WTC11 (cell line): ENCODE measurements around the gene GORAB. TPM values are rescaled to one million over a fixed set of nuclear protein-coding genes. Genes with fewer than 3 reads are reported as not detected.

ENCODE experiments used
- ATAC-seq: fragments of 200-7000 bp; cut with Tn5 transposase; 2 replicates; pipeline ENCODE4 v1.10.0; 2021; ENCODE audit warnings: mild to moderate bottlenecking, moderate library complexity
- CTCF ChIA-PET: fragments of 300-600 bp; sonication (Branson Sonifier 250); formaldehyde crosslinking; loops from one replicate; lab custom pipeline; 2021; ENCODE audit warnings: antibody characterized with exemption; lab: Charles Lee
- POLR2A ChIA-PET: fragments of 350-600 bp; sonication (Branson Sonifier 250); formaldehyde crosslinking; loops from one replicate; lab custom pipeline; 2021; ENCODE audit warnings: antibody characterized with exemption; lab: Charles Lee
- DNase-seq: peaks from one replicate; pipeline ENCODE4 v3.0.0; 2021; ENCODE audit warnings: low spot score
- H3K27ac Mint-ChIP-seq: 2 replicates; pipeline ENCODE4 v1.8.0; 2021; ENCODE audit warnings: mixed read lengths
- H3K27me3 Mint-ChIP-seq: 2 replicates; pipeline ENCODE4 v1.8.0; 2021; ENCODE audit warnings: low read depth, mild to moderate bottlenecking, moderate library complexity, mixed read lengths
- H3K36me3 Mint-ChIP-seq: 2 replicates; pipeline ENCODE4 v1.8.0; 2021; ENCODE audit warnings: mixed read lengths
- H3K4me1 Mint-ChIP-seq: 2 replicates; pipeline ENCODE4 v1.8.0; 2022; ENCODE audit warnings: mixed read lengths
- H3K4me3 Mint-ChIP-seq: 2 replicates; pipeline ENCODE4 v1.8.0; 2021; ENCODE audit warnings: mild to moderate bottlenecking, moderate library complexity, mixed read lengths
- H3K9me3 Mint-ChIP-seq: 2 replicates; pipeline ENCODE4 v1.8.0; 2021; ENCODE audit warnings: mixed read lengths
- ATF1 ChIP-seq: sonication (generic); formaldehyde crosslinking; IDR thresholded peaks from 2 replicates; pipeline ENCODE4 v1.8.1; 2023; ENCODE audit warnings: mild to moderate bottlenecking, moderate library complexity, missing genetic modification reagents
- CREB1 ChIP-seq: sonication (generic); formaldehyde crosslinking; IDR thresholded peaks from 2 replicates; pipeline ENCODE4 v1.8.0; 2023; ENCODE audit warnings: mild to moderate bottlenecking, missing genetic modification reagents
- FOXP1 ChIP-seq: sonication (generic); formaldehyde crosslinking; IDR thresholded peaks from 2 replicates; pipeline ENCODE4 v1.8.0; 2022; ENCODE audit warnings: missing genetic modification reagents, mild to moderate bottlenecking, moderate library complexity, borderline replicate concordance
- JAZF1 ChIP-seq: fragments of 250-450 bp; sonication (Bioruptor Pico); IDR thresholded peaks from 2 replicates; pipeline ENCODE4 v1.9.0; 2021; ENCODE audit warnings: moderate library complexity, mild to moderate bottlenecking, inconsistent platforms
- KAT7 ChIP-seq: sonication (generic); formaldehyde crosslinking; IDR thresholded peaks from 2 replicates; pipeline ENCODE4 v1.8.1; 2023; ENCODE audit warnings: missing genetic modification reagents, mild to moderate bottlenecking, borderline replicate concordance
- MXD4 ChIP-seq: fragments of 250-450 bp; sonication (Bioruptor Pico); IDR thresholded peaks from 2 replicates; pipeline ENCODE4 v1.8.0; 2021; ENCODE audit warnings: mild to moderate bottlenecking, moderate library complexity, borderline replicate concordance
- MYBL2 ChIP-seq: sonication (generic); formaldehyde crosslinking; IDR thresholded peaks from 2 replicates; pipeline ENCODE4 v1.8.1; 2023; ENCODE audit warnings: mild to moderate bottlenecking, moderate library complexity, missing genetic modification reagents
- PRRX2 ChIP-seq: fragments of 250-450 bp; sonication (Bioruptor Pico); IDR thresholded peaks from 2 replicates; pipeline ENCODE4 v1.8.0; 2021; ENCODE audit warnings: mild to moderate bottlenecking
- ZNF121 ChIP-seq: sonication (generic); formaldehyde crosslinking; IDR thresholded peaks from 2 replicates; pipeline ENCODE4 v1.8.0; 2023; ENCODE audit warnings: missing genetic modification reagents
- ZNF138 ChIP-seq: sonication (generic); formaldehyde crosslinking; conservative IDR thresholded peaks from 2 replicates; pipeline ENCODE4 v1.8.1; 2022; ENCODE audit warnings: mild to moderate bottlenecking, moderate library complexity, missing genetic modification reagents
- ZNF263 ChIP-seq: sonication (generic); formaldehyde crosslinking; IDR thresholded peaks from 2 replicates; pipeline ENCODE4 v1.8.1; 2022; ENCODE audit warnings: low read depth, mild to moderate bottlenecking, moderate library complexity, missing genetic modification reagents
- total RNA-seq: library from RNA; stranded (reverse); gene quantifications from 3 replicates; pipeline ENCODE4 v1.2.3, GENCODE V29; 2021
- TF ChIP-seq, protein P1 (sequence below): fragments of 250-450 bp; sonication (Bioruptor Pico); IDR thresholded peaks from 2 replicates; pipeline ENCODE4 v1.9.0; 2021; ENCODE audit warnings: moderate library complexity, mild to moderate bottlenecking, inconsistent platforms, borderline replicate concordance
- TF ChIP-seq, protein P2 (sequence below): sonication (generic); formaldehyde crosslinking; conservative IDR thresholded peaks from 2 replicates; pipeline ENCODE4 v1.8.1; 2023; ENCODE audit warnings: mild to moderate bottlenecking, low read depth, missing genetic modification reagents, moderate library complexity
- TF ChIP-seq, protein P3 (sequence below): sonication (generic); formaldehyde crosslinking; IDR thresholded peaks from 2 replicates; pipeline ENCODE4 v1.8.1; 2022; ENCODE audit warnings: low read depth, missing genetic modification reagents, borderline replicate concordance
- TF ChIP-seq, protein P4 (sequence below): sonication (generic); formaldehyde crosslinking; IDR thresholded peaks from 2 replicates; pipeline ENCODE4 v1.8.0; 2023; ENCODE audit warnings: mild to moderate bottlenecking, missing genetic modification reagents
- TF ChIP-seq, protein P5 (sequence below): sonication (generic); formaldehyde crosslinking; IDR thresholded peaks from 2 replicates; pipeline ENCODE4 v1.8.1; 2022; ENCODE audit warnings: mild to moderate bottlenecking, missing genetic modification reagents, moderate library complexity, borderline replicate concordance
- TF ChIP-seq, protein P6 (sequence below): fragments of 250-450 bp; sonication (Bioruptor Pico); IDR thresholded peaks from 2 replicates; pipeline ENCODE4 v1.8.0; 2021; ENCODE audit warnings: mild to moderate bottlenecking
- TF ChIP-seq, protein P7 (sequence below): sonication (generic); formaldehyde crosslinking; IDR thresholded peaks from 2 replicates; pipeline ENCODE4 v1.8.0; 2022; ENCODE audit warnings: mild to moderate bottlenecking, missing genetic modification reagents

GORAB gene
- total RNA-seq, 1 experiment from 2014 or later = 9.1 TPM

DNA sequence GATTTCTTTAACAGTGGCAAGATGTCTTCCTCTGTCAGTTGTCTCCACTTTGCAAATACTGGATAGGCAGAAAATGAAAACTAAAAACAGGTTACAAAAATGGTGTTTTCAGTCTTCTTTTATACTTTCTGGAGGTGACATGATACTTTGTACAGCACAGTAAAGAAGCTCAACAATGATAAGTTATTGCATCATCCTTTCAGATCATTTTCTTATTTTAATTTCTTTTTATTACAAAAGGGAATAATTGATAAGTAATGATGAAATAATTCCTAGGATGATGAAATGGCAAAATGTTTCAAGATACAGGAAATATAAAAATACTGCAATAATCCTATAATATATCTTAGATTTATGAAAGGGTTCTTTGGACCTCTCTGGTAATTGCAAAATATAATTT lies 16.5 kb downstream of the GORAB start (continued):
- TF ChIP-seq, protein P1, sequence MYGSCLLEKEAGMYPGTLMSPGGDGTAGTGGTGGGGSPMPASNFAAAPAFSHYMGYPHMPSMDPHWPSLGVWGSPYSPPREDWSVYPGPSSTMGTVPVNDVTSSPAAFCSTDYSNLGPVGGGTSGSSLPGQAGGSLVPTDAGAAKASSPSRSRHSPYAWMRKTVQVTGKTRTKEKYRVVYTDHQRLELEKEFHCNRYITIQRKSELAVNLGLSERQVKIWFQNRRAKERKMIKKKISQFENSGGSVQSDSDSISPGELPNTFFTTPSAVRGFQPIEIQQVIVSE (CRISPR knock-in tag) = no peak
- no peak for TF ChIP-seq KAT7 (CRISPR knock-in tag)
- TF ChIP-seq, protein P2, sequence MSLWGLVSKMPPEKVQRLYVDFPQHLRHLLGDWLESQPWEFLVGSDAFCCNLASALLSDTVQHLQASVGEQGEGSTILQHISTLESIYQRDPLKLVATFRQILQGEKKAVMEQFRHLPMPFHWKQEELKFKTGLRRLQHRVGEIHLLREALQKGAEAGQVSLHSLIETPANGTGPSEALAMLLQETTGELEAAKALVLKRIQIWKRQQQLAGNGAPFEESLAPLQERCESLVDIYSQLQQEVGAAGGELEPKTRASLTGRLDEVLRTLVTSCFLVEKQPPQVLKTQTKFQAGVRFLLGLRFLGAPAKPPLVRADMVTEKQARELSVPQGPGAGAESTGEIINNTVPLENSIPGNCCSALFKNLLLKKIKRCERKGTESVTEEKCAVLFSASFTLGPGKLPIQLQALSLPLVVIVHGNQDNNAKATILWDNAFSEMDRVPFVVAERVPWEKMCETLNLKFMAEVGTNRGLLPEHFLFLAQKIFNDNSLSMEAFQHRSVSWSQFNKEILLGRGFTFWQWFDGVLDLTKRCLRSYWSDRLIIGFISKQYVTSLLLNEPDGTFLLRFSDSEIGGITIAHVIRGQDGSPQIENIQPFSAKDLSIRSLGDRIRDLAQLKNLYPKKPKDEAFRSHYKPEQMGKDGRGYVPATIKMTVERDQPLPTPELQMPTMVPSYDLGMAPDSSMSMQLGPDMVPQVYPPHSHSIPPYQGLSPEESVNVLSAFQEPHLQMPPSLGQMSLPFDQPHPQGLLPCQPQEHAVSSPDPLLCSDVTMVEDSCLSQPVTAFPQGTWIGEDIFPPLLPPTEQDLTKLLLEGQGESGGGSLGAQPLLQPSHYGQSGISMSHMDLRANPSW = no peak

DNA sequence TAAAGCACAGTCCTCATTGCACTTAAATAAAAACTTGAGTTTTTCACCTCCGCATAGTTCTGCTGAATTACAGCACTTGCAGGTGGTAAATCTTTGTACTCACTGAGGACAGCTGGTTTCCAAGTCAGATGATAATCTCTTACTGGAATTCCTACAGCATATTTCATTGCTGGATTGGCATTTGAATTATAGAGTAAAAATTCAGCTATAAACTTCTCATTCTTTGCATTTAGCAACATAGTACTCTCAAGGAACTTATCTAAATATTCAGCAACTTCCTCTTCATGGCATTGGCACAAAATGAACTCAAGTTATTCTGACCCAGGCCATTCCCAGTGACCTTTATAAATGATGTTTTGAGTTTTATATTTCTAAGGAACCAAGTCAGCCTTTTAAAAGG lies 23.4 kb downstream of the GORAB start:
- H3K4me3 Mint-ChIP-seq = no peak overlapping the region
- no peak overlapping the region for H3K27ac Mint-ChIP-seq
- peaks cover 19% of the 10 kb centered on the region for H3K36me3 Mint-ChIP-seq
- CTCF ChIA-PET = no interaction called here
- TF ChIP-seq, protein P3, sequence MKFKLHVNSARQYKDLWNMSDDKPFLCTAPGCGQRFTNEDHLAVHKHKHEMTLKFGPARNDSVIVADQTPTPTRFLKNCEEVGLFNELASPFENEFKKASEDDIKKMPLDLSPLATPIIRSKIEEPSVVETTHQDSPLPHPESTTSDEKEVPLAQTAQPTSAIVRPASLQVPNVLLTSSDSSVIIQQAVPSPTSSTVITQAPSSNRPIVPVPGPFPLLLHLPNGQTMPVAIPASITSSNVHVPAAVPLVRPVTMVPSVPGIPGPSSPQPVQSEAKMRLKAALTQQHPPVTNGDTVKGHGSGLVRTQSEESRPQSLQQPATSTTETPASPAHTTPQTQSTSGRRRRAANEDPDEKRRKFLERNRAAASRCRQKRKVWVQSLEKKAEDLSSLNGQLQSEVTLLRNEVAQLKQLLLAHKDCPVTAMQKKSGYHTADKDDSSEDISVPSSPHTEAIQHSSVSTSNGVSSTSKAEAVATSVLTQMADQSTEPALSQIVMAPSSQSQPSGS (CRISPR knock-in tag) = no peak
- TF ChIP-seq KAT7 (CRISPR knock-in tag) (no peak), FOXP1 (no peak), MXD4 (CRISPR knock-in tag) (no peak), ZNF138 (CRISPR knock-in tag) (no peak), ATF1 (CRISPR knock-in tag) (no peak), PRRX2 (no peak), ZNF121 (CRISPR knock-in tag) (no peak), CREB1 (CRISPR knock-in tag) (no peak), MYBL2 (CRISPR knock-in tag) (no peak), ZNF263 (no peak), JAZF1 (CRISPR knock-in tag) (no peak)
- TF ChIP-seq, protein P4, sequence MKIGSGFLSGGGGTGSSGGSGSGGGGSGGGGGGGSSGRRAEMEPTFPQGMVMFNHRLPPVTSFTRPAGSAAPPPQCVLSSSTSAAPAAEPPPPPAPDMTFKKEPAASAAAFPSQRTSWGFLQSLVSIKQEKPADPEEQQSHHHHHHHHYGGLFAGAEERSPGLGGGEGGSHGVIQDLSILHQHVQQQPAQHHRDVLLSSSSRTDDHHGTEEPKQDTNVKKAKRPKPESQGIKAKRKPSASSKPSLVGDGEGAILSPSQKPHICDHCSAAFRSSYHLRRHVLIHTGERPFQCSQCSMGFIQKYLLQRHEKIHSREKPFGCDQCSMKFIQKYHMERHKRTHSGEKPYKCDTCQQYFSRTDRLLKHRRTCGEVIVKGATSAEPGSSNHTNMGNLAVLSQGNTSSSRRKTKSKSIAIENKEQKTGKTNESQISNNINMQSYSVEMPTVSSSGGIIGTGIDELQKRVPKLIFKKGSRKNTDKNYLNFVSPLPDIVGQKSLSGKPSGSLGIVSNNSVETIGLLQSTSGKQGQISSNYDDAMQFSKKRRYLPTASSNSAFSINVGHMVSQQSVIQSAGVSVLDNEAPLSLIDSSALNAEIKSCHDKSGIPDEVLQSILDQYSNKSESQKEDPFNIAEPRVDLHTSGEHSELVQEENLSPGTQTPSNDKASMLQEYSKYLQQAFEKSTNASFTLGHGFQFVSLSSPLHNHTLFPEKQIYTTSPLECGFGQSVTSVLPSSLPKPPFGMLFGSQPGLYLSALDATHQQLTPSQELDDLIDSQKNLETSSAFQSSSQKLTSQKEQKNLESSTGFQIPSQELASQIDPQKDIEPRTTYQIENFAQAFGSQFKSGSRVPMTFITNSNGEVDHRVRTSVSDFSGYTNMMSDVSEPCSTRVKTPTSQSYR (CRISPR knock-in tag) = no peak
- TF ChIP-seq, protein P5, sequence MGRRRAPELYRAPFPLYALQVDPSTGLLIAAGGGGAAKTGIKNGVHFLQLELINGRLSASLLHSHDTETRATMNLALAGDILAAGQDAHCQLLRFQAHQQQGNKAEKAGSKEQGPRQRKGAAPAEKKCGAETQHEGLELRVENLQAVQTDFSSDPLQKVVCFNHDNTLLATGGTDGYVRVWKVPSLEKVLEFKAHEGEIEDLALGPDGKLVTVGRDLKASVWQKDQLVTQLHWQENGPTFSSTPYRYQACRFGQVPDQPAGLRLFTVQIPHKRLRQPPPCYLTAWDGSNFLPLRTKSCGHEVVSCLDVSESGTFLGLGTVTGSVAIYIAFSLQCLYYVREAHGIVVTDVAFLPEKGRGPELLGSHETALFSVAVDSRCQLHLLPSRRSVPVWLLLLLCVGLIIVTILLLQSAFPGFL (CRISPR knock-in tag) = no peak
- TF ChIP-seq, protein P6, sequence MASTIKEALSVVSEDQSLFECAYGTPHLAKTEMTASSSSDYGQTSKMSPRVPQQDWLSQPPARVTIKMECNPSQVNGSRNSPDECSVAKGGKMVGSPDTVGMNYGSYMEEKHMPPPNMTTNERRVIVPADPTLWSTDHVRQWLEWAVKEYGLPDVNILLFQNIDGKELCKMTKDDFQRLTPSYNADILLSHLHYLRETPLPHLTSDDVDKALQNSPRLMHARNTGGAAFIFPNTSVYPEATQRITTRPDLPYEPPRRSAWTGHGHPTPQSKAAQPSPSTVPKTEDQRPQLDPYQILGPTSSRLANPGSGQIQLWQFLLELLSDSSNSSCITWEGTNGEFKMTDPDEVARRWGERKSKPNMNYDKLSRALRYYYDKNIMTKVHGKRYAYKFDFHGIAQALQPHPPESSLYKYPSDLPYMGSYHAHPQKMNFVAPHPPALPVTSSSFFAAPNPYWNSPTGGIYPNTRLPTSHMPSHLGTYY (CRISPR knock-in tag) = no peak
- TF ChIP-seq, protein P7, sequence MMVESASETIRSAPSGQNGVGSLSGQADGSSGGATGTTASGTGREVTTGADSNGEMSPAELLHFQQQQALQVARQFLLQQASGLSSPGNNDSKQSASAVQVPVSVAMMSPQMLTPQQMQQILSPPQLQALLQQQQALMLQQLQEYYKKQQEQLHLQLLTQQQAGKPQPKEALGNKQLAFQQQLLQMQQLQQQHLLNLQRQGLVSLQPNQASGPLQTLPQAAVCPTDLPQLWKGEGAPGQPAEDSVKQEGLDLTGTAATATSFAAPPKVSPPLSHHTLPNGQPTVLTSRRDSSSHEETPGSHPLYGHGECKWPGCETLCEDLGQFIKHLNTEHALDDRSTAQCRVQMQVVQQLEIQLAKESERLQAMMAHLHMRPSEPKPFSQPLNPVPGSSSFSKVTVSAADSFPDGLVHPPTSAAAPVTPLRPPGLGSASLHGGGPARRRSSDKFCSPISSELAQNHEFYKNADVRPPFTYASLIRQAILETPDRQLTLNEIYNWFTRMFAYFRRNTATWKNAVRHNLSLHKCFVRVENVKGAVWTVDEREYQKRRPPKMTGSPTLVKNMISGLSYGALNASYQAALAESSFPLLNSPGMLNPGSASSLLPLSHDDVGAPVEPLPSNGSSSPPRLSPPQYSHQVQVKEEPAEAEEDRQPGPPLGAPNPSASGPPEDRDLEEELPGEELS = no peak
- TF ChIP-seq, all 79 proteins: peak for 0
- Mint-ChIP-seq H3K4me1 (no peaks in the 10 kb centered on the region), H3K27me3 (no peaks in the 10 kb centered on the region), H3K9me3 (peaks cover 5% of the 10 kb centered on the region; the same call in 1 of the 2 replicates)
- no peak for ATAC-seq
- POLR2A ChIA-PET = no interaction called here
- DNase-seq = no peak
